Measurements from ENCODE around the gene MINDY4.
"Not testable (repeated sequence)": the region's sequence is repeated elsewhere in the genome, so short reads cannot be mapped to it uniquely, and the experiment has no call there.

Gene MINDY4

DNA sequence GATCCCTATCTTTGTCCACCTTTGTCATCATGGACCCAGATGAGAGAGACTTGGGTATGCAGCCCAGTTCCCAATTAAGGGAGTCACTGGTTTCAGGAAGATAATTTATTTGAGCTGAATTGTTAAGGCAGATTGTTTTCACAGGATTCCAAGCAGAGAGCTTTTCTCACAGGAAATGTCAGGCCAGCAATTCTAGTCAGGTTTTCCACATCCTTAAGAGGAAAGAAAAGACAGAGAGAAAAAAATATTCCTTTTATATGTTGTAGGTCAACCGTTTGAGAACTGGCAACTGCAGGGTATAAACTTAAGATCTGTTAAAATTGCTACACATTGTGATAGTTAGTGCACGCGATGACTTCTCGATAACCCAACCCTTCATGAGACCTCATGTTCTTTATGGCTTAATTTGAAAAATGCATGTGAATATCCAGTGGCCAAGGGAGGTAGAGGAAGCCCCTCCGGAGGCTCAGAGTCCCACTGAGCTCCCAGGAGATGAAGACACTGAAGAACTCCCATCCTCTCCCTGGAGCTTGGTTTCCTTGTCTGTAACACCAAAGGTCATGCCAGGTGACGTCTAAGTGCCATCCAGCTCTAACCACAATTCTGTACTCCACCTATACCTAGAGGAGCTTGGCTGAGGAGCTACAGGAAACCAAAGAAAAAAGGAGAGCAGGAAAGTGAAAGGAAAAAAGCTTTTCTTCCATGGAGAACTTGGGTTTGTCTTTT lies 45.6 kb downstream of the MINDY4 start:
- no peak overlapping the region for H3K4me3 ChIP-seq (ENCODE audit: low read length)
- DNase-seq (ENCODE audit: low read depth, low spot score), result no peak

- DNase-seq (ENCODE audit: low read depth, low spot score), result no peak
- H3K4me3 ChIP-seq (ENCODE audit: low read length), result no peak overlapping the region
These were observed 46.2 kb downstream of the MINDY4 start for GRCh38 chr7:30817371-30817767.

GRCh38 chr7:30824821-30825720 lies 53.9 kb downstream of the MINDY4 start:
- no peak for DNase-seq (ENCODE audit: low read depth, low spot score)

GRCh38 chr7:30826181-30826580 lies 55.0 kb downstream of the MINDY4 start:
- no peak overlapping the region for H3K4me3 ChIP-seq (ENCODE audit: low read length)
- no peak for DNase-seq (ENCODE audit: low read depth, low spot score)

More at GRCh38 chr7:30824821-30825720, 53.9 kb downstream of the MINDY4 start:
- H3K4me3 ChIP-seq (ENCODE audit: low read length), result no peak overlapping the region

DNA sequence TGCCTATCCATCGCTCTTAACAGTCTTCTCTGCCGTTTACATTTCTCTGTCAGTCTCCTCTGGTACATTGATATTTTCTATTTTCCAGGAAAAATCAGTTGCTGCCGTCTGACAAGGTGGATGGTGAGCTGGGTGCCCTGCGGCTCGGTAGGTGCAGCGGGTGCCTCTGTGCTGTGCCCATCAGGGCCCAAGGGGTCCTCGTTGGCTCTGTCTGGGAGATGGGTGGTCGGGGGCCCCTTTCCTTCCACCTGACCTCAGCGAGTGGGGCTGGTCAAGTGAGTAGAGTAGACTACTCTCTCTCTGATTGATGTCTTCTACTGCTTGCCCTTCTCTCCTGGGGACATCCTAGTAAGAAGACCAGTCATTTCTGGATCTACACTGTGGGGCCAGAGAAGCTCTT lies 57.4 kb downstream of the MINDY4 start:
- no peak for DNase-seq (ENCODE audit: low read depth, low spot score)
- H3K4me3 ChIP-seq (ENCODE audit: low read length), result no peak overlapping the region

DNA sequence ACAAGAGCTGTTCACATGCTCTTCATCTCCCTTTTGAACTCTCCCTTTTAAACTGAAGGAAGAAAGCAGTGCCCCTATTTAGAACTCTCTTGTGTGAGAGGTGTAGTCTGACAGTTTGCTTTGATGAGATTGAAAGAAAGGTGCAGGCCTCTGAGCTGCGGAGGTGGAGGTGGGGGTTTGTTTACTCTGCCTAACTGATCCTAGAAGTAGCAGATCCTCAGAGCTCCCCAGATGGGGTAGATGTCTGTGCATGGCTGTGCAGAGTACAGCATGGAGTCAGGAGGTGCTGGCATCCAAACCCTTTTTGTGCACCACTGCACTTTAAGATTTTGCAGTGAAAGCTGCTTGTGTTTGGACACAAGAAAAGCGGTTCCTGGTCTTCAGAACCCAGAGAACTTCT lies 58.3 kb downstream of the MINDY4 start:
- H3K4me3 ChIP-seq (ENCODE audit: low read length), result no peak overlapping the region
- DNase-seq (ENCODE audit: low read depth, low spot score), result no peak

DNA sequence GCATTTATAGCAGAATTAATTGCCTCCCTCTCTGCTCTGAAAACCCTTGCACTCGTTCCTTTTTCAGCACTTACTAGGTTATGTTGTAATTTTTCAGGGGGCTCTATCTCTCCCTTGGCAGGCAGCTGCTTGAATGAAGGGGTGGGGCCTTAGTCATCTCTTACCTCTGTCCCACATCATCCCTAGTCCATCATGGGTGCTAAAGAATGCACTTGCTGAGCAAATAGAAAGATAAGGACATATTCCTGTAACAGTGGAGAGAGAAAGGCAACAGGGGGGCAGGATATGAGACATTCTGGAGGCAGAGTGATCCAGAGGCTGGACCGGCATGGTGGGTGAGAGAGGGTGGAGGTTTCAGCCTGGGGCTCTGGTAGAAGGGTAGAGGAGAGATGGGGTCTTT lies 60.0 kb downstream of the MINDY4 start:
- no peak overlapping the region for H3K4me3 ChIP-seq (ENCODE audit: low read length)
- DNase-seq (ENCODE audit: low read depth, low spot score), result no peak

GRCh38 chr7:30831936-30832335 lies 60.7 kb downstream of the MINDY4 start:
- H3K4me3 ChIP-seq (ENCODE audit: low read length), result no peak overlapping the region
- DNase-seq (ENCODE audit: low read depth, low spot score), result no peak

DNA sequence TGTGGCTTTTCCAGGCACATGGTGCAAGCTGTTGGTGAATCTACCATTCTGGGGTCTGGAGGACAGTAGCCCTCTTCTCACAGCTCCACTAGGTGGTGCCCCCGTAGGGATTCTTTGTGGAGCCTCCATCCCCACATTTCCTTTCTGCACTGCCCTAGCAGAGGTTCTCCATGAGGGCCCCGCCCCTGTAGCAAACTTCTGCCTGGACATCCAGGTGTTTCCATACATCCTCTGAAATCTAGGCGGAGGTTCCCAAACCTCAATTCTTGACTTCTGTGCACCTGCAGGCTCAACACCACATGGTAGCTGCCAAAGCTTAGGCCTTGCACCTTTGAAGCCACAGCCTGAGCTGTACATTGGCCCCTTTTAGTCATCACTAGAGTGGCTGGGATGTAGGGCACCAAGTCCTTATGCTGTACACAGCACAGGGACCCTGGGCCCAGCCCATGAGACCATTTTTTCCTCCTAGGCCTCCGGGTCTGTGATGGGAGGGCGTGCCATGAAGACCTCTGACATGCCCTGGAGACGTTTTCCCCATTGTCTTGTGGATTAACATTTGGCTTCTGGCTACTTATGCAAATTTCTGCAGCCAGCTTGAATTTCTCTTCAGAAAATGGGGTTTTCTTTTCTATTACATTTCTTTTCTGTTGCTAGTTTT lies 62.9 kb downstream of the MINDY4 start:
- not testable (repeated sequence) for H3K4me3 ChIP-seq (ENCODE audit: low read length); DNase-seq (ENCODE audit: low read depth, low spot score)

- no peak overlapping the region for H3K4me3 ChIP-seq (ENCODE audit: low read length)
- DNase-seq (ENCODE audit: low read depth, low spot score), result no peak
These were observed 64.2 kb downstream of the MINDY4 start for GRCh38 chr7:30835396-30835915.

- DNase-seq (ENCODE audit: low read depth, low spot score), result no peak
- H3K4me3 ChIP-seq (ENCODE audit: low read length), result no peak overlapping the region
These were observed 65.8 kb downstream of the MINDY4 start for GRCh38 chr7:30836991-30837390.

- DNase-seq (ENCODE audit: low read depth, low spot score), result no peak
- no peak overlapping the region for H3K4me3 ChIP-seq (ENCODE audit: low read length)
These were observed 66.4 kb downstream of the MINDY4 start for GRCh38 chr7:30837581-30837980.

- DNase-seq (ENCODE audit: low read depth, low spot score), result no peak
These were observed 66.8 kb downstream of the MINDY4 start for GRCh38 chr7:30838008-30838407.

DNA sequence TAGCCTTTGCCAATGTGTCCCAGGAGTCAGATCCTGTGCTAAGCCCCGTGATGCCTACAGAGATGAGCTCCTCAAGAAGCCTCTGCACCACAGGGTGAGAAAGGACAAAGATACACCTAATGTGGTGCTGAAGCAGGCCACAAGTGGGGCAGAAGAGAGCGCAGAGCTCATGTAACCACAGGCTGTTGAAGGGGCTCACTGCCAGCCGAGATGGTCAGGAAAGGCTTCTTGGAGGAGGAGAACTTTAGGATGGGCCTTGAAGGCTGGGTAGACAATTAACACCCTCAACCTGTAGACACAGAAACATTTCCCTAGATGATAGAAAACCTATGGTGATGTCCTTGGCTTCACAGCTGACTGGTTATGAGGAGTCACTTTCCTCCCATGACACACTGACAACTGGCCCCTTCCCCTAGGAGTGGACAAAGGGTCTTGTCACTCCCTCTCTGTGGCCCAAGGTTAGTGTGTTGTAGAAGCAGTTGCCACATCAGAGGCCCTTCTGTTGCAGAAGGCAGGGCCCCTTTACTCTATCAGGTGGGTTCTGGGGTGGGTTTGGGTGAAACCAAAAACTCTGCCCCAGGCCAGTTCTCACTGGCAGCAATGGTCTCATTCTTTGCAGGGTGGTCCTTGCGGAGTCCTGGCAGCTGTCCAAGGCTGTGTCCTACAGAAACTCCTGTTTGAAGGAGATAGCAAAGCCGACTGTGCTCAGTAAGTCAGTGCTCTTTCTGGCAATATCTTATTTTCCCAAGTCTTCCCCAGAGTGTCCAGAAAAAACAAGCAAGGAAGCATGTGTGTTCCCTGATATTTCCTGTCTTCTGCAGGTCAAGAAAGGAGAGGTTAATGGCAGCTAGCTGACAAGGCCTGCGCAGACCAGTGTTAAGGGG lies 69.2 kb downstream of the MINDY4 start:
- no peak overlapping the region for H3K4me3 ChIP-seq (ENCODE audit: low read length)
- no peak for DNase-seq (ENCODE audit: low read depth, low spot score)

More at GRCh38 chr7:30838008-30838407, 66.8 kb downstream of the MINDY4 start:
- H3K4me3 ChIP-seq (ENCODE audit: low read length), result no peak overlapping the region

- no peak for DNase-seq (ENCODE audit: low read depth, low spot score)
These were observed 70.0 kb downstream of the MINDY4 start for GRCh38 chr7:30841025-30841735.

GRCh38 chr7:30841801-30842541 lies 70.8 kb downstream of the MINDY4 start:
- no peak for DNase-seq (ENCODE audit: low read depth, low spot score)
- H3K4me3 ChIP-seq (ENCODE audit: low read length), result no peak overlapping the region

More at GRCh38 chr7:30841025-30841735, 70.0 kb downstream of the MINDY4 start:
- H3K4me3 ChIP-seq (ENCODE audit: low read length), result no peak overlapping the region
